AG09319 (cell line): ENCODE results near the gene BCAP31.
"Not testable (repeated sequence)": the region's sequence is repeated elsewhere in the genome, so short reads cannot be mapped to it uniquely, and the experiment has no call there.

Experiments
- DNase-seq: peaks from one replicate; pipeline ENCODE4 v3.0.0-alpha.2; 2010; ENCODE audit warnings: low read depth; ENCODE audit errors: extremely low read depth
- TF ChIP-seq, protein P1 (sequence below): IDR thresholded peaks from 2 replicates; pipeline ENCODE4 v1.5.1; 2011; ENCODE audit warnings: low read depth, mild to moderate bottlenecking, inconsistent platforms, low read length, moderate library complexity

Gene BCAP31

GRCh38 chrX:153734871-153735270, 10.7 kb upstream of the BCAP31 start:
- TF ChIP-seq, protein P1, sequence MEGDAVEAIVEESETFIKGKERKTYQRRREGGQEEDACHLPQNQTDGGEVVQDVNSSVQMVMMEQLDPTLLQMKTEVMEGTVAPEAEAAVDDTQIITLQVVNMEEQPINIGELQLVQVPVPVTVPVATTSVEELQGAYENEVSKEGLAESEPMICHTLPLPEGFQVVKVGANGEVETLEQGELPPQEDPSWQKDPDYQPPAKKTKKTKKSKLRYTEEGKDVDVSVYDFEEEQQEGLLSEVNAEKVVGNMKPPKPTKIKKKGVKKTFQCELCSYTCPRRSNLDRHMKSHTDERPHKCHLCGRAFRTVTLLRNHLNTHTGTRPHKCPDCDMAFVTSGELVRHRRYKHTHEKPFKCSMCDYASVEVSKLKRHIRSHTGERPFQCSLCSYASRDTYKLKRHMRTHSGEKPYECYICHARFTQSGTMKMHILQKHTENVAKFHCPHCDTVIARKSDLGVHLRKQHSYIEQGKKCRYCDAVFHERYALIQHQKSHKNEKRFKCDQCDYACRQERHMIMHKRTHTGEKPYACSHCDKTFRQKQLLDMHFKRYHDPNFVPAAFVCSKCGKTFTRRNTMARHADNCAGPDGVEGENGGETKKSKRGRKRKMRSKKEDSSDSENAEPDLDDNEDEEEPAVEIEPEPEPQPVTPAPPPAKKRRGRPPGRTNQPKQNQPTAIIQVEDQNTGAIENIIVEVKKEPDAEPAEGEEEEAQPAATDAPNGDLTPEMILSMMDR, result no peak
- no peak for DNase-seq

DNA sequence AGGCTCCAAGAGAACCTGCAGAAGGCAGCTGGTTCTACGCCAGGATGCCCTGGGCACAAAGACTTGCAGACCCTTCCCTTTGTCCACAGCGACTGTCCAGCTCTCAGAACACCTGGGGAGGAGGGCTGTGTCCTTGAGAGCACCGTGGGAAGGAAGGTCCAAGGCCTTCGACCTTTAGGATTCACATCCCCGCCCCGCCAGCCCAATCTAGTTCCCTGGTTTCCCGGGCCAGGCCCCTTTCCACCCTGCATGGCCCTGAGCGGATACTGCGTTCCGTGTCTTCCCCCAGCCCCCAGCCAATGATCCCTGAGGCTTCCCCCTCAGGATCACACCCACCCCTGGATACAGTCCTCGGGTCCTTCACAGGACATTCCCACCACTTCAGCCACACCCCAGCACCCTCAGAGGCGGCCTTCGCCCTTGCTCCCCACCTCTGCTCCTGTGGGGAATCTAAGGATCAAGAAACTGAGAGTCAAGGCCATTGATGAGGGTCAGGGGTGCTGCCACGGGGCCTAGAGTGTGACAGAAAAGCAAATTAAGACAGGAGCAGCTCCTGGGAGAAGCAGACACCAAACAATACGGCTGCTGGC, 9.6 kb upstream of the BCAP31 start:
- TF ChIP-seq, protein P1, result no peak
- DNase-seq, result no peak

GRCh38 chrX:153732401-153732800, 8.2 kb upstream of the BCAP31 start:
- DNase-seq, result no peak
- TF ChIP-seq, protein P1, result no peak

DNA sequence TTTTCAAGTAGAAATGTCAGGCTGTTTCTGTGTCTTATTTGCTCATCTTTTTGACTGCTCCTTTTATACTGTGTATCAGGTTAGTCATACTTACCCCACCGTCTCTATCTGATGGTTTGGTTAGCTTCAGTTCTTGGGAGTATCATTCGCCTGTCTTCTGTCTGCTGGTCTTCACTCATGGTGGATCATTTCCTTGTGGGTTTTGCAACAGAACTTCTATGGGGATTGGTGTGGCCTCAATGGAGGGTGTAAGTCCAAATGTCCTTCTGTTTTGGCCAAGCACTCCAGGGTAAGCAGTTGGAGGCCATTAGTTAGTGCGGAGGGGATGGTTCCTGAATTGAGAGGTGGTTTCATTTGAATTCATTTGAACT, 7.6 kb upstream of the BCAP31 start:
- DNase-seq, result no peak

DNA sequence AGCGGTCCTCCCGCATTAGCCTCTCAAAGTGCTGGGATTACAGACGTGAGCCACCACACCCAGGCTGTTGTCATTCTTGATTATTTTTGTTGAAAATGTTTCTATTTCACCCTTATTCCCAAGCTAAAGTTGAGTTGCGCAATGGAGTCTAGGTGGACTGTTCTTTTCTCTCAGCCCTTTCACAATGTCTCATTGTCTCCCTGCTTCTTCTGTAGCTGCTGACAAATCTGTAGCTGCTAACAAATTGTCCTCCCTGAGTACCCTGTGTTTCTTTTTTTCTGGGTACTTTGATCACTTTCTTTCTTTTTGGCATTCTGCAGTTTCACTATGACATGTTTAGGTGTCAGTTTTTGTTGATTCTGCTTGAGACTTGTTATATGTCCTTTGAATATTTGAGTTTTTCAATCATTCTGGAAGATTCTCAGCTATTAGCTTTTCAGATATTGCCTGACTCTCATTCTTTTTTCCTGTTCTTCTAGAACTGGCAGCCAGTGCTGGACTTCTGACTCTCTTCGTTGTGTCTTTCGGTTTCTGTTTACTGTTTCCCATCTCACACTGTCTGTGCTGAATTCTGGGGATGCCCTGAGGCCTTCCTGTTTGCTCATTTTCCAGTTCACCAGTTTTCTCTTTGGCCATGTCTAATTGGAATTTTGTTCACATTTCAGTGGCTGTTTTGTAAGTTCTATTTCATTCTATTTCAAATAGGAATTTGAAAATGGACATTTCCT, 7.1 kb upstream of the BCAP31 start:
- TF ChIP-seq, protein P1, result no peak
- no peak for DNase-seq

More for the DNA sequence above, 7.6 kb upstream of the BCAP31 start:
- TF ChIP-seq, protein P1, result no peak

GRCh38 chrX:153730115-153730514, 5.9 kb upstream of the BCAP31 start:
- DNase-seq, result not testable (repeated sequence)

- TF ChIP-seq, protein P1, result no peak
- no peak for DNase-seq
Observed at GRCh38 chrX:153728951-153729631, 4.9 kb upstream of the BCAP31 start.
